ENCODE measurements around the gene NKAIN4. TPM values are rescaled to one million over a fixed set of nuclear protein-coding genes. Genes with fewer than 3 reads are reported as not detected.

Gene NKAIN4
- total RNA-seq, 1 experiment from 2014 or later, result 12.9 TPM

DNA sequence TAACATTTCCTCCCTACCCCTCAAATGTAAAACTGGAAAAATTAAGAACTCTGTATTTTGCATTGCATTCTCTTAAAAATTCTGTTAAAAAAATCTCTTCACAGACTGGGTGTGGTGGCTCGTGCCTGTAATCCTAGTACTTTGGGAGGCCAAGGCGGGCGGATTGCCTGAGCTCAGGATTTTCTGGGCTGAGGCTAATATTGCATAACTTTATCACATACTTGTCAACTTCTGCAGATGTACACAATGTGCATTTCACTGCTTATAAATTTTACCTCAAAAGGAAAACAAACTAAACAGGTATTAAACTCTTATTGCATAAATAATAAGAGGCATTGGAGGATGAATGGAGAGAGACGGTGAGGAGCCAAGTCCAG lies 59.5 kb downstream of the NKAIN4 start:
- no peak for DNase-seq (ENCODE audit: low read depth)

DNA sequence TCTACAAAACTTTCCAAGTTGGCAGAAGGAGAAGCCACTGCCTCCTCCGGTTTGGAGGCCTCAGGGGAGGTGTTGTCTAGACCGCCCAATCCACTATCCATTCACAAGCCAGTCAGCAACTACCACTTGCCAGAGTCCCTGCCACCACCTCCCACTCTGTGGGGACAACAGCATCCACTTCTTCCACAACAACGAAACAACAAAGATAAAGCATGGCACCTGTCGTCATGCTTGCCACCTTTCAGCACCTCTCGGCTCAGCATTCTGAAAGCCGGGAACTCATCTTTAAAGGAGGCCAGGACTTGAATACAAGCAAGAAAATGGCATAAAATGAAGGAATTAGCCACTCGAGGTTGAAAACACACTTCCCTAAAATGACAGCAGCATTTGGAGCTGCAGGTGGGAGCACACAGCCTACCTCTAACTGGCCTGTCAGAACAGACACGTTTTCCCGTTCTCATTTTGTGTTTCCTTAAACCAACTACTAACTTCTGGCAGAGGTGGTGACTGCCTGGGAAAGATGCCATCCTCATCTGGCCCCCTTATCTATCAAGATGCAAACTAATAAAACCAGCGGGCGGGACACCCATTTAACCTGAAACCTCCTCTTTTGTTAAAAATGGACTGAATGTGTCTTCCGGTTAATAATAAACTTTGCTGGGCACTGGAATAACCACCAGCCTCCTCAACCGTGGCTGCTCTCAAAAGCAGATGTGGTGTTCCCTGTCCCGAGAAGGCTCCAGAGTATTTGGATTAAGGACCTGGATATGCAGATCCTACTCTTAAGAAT lies 60.1 kb downstream of the NKAIN4 start:
- DNase-seq (ENCODE audit: low read depth), result no peak

- no peak for DNase-seq (ENCODE audit: low read depth)
These were observed 61.5 kb downstream of the NKAIN4 start for GRCh38 chr20:63192721-63193120.

DNA sequence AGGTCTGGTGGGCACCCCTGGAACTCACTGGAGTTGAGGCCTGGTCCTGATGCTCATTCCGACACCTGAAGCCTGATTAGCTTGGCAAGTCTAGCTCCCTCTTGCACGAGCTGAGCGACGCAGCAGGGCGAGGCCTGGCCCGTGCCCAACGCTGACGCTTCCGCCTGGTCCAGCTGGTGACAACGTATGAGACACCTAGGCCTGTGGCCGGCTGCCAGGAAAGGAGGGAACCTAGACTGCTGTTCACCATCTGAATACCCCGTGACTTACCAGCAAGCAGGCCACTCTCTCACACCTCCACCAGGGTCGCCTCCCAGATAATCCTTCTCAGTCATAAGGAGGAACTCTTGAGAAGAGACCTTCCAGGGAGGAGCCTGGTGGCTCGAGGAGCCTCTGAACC lies 62.9 kb downstream of the NKAIN4 start:
- DNase-seq (ENCODE audit: low read depth), result peak; percentile 76

- DNase-seq (ENCODE audit: low read depth), result no peak
These were observed 63.4 kb downstream of the NKAIN4 start for GRCh38 chr20:63190828-63191227.

Other genes starting within 250 kb of the NKAIN4 start
- gene BHLHE23, start 247.5 kb downstream of the NKAIN4 start, total RNA-seq (2014; rRNA removed; shearing (Covaris generic)), result not detected in 2 replicates
- 14.4 and 22.5 TPM in 2 replicates for gene YTHDF1, start 38.3 kb downstream of the NKAIN4 start, total RNA-seq (2014; rRNA removed; shearing (Covaris generic))
- 0.51 and 1.7 TPM in 2 replicates for gene BIRC7, start 18.6 kb downstream of the NKAIN4 start, total RNA-seq (2014; rRNA removed; shearing (Covaris generic))
- gene ARFGAP1, start 18.4 kb upstream of the NKAIN4 start, total RNA-seq (2014; rRNA removed; shearing (Covaris generic)), result 79.6 and 85.6 TPM in 2 replicates
- 0.97 and 1.3 TPM in 2 replicates for gene COL20A1, start 38.7 kb upstream of the NKAIN4 start, total RNA-seq (2014; rRNA removed; shearing (Covaris generic))
- gene CHRNA4, start 106.9 kb upstream of the NKAIN4 start, total RNA-seq (2014; rRNA removed; shearing (Covaris generic)), result not detected in 2 replicates
- gene KCNQ2, start 218.2 kb upstream of the NKAIN4 start, total RNA-seq (2014; rRNA removed; shearing (Covaris generic)), result 0.17 TPM in 1 of 2 replicates, not detected in the other
- gene EEF1A2, start 244.6 kb upstream of the NKAIN4 start, total RNA-seq (2014; rRNA removed; shearing (Covaris generic)), result 3.9 and 6.4 TPM in 2 replicates